Fibroblast of lung (primary cell): ENCODE measurements around the gene NBEA. TPM values are rescaled to one million over a fixed set of nuclear protein-coding genes. Genes with fewer than 3 reads are reported as not detected.

ENCODE experiments used
- DNase-seq, 2 donors: peaks; one replicate each; pipeline versions ENCODE4 v3.0.0 to v3.0.0-alpha.2; 2010; ENCODE audit warnings: low read depth in 2 of 2
- H2AFZ ChIP-seq: 2 replicates; pipeline ENCODE4 v1.5.1; 2012; ENCODE audit warnings: low read length, control low read depth, inconsistent platforms
- H3K27ac ChIP-seq: 2 replicates; pipeline ENCODE4 v1.5.1; 2011; ENCODE audit warnings: low read length, control low read depth; ENCODE audit not compliant: insufficient read depth
- H3K27me3 ChIP-seq: 2 replicates; pipeline ENCODE4 v1.5.1; 2011; ENCODE audit warnings: mild to moderate bottlenecking, low read length; ENCODE audit not compliant: control insufficient read depth, insufficient read depth
- H3K36me3 ChIP-seq: 2 replicates; pipeline ENCODE4 v1.5.1; 2011; ENCODE audit warnings: low read length; ENCODE audit not compliant: control insufficient read depth, insufficient read depth
- H3K4me1 ChIP-seq: 2 replicates; pipeline ENCODE4 v1.5.1; 2011; ENCODE audit warnings: low read length; ENCODE audit not compliant: control insufficient read depth, insufficient read depth; ENCODE audit errors: extremely low read depth
- H3K4me2 ChIP-seq: 2 replicates; pipeline ENCODE4 v1.5.1; 2011; ENCODE audit warnings: low read length, control low read depth; ENCODE audit not compliant: insufficient read depth; ENCODE audit errors: extremely low read depth
- H3K4me3 ChIP-seq, 4 experiments: fragments of 200-600 bp in 1 of 4; sonication (generic) in 1 of 4; replicated peaks in 1 of 4; 2 replicates each; pipeline ENCODE4 v1.5.1; 2011 to 2016; ENCODE audit warnings: low read length in 4 of 4, low read depth in 3 of 4, mild to moderate bottlenecking in 3 of 4, control low read depth in 2 of 4, inconsistent platforms in 1 of 4, mixed read lengths in 1 of 4; ENCODE audit not compliant: insufficient read depth in 1 of 4; ENCODE audit errors: control extremely low read depth in 1 of 4
- H3K79me2 ChIP-seq: 2 replicates; pipeline ENCODE4 v1.5.1; 2012; ENCODE audit warnings: mild to moderate bottlenecking, low read length, inconsistent platforms; ENCODE audit not compliant: control insufficient read depth, insufficient read depth
- H3K9ac ChIP-seq: 2 replicates; pipeline ENCODE4 v1.5.1; 2011; ENCODE audit warnings: mild to moderate bottlenecking, low read length, control low read depth; ENCODE audit not compliant: insufficient read depth
- H3K9me3 ChIP-seq: 2 replicates; pipeline ENCODE4 v1.5.1; 2012; ENCODE audit warnings: low read depth, low read length; ENCODE audit not compliant: control insufficient read depth, insufficient read depth
- H4K20me1 ChIP-seq: 2 replicates; pipeline ENCODE4 v1.5.1; 2011; ENCODE audit warnings: low read length; ENCODE audit not compliant: control insufficient read depth, insufficient read depth; ENCODE audit errors: extremely low read depth
- EZH2 ChIP-seq: IDR thresholded peaks from 2 replicates; pipeline ENCODE4 v1.5.1; 2012; ENCODE audit warnings: low read length, control low read depth, mild to moderate bottlenecking; ENCODE audit errors: missing control alignments
- polyA plus RNA-seq, 2 donors: library from polyadenylated mRNA; depleted of rRNA in 1 of 2; stranded (reverse) in 1 of 2; unstranded in 1 of 2; fragments of >200 nt; gene quantifications; 2 replicates each; pipeline ENCODE4 v1.2.1, GENCODE V29; 2011 to 2012; ENCODE audit warnings: missing spikeins in 1 of 2
- total RNA-seq: library from RNA; depleted of rRNA; stranded (reverse); fragments of >200 nt; gene quantifications from 2 replicates; pipeline ENCODE4 v1.2.1, GENCODE V29; 2014
- TF ChIP-seq, protein P1 (sequence below), 2 donors: IDR thresholded peaks in 1 of 2; conservative IDR thresholded peaks in 1 of 2; 1 replicate in 1 of 2; 2 replicates in 1 of 2; pipeline ENCODE4 v1.5.1; 2011 to 2012; ENCODE audit warnings: low read length in 2 of 2, control low read depth in 1 of 2, inconsistent platforms in 1 of 2, low read depth in 1 of 2, mild to moderate bottlenecking in 1 of 2

Gene NBEA
- total and polyA plus RNA-seq, 2 donors (not counting 1 experiment from before 2014, with no cell fraction given) = 3.6 to 7.8 TPM

DNA sequence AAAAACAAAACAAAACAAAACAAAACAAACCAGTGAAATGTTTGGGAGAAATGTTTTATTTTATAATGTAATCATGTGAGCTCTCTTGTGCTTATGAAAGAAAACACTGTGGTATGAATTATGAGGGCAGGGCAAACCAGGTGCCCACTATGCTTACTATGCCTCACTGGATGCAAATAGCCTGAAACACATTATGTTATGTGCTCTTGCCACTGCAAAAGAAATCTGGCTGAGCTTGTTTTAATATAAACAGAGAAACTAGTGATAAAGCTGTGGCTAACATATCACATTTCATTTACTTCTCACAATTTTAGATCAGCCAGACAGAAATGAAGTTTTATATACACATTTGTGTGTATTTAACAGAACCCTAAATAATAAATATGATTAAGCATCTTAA, 8.7 kb upstream of the NBEA start:
- Histone ChIP-seq H3K9me3 (no peaks in the 10 kb centered on the region), H3K4me3 (no peak overlapping the region), H3K27me3 (no peaks in the 10 kb centered on the region), H4K20me1 (no peaks in the 10 kb centered on the region), H3K4me1 (no peaks in the 10 kb centered on the region), H3K9ac (no peak overlapping the region), H3K36me3 (no peaks in the 10 kb centered on the region), H3K27ac (no peak overlapping the region), H3K79me2 (no peaks in the 10 kb centered on the region), H3K4me2 (no peak overlapping the region), H2AFZ (no peak overlapping the region)
- no peak for TF ChIP-seq EZH2
- TF ChIP-seq, protein P1, sequence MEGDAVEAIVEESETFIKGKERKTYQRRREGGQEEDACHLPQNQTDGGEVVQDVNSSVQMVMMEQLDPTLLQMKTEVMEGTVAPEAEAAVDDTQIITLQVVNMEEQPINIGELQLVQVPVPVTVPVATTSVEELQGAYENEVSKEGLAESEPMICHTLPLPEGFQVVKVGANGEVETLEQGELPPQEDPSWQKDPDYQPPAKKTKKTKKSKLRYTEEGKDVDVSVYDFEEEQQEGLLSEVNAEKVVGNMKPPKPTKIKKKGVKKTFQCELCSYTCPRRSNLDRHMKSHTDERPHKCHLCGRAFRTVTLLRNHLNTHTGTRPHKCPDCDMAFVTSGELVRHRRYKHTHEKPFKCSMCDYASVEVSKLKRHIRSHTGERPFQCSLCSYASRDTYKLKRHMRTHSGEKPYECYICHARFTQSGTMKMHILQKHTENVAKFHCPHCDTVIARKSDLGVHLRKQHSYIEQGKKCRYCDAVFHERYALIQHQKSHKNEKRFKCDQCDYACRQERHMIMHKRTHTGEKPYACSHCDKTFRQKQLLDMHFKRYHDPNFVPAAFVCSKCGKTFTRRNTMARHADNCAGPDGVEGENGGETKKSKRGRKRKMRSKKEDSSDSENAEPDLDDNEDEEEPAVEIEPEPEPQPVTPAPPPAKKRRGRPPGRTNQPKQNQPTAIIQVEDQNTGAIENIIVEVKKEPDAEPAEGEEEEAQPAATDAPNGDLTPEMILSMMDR (conservative IDR thresholded peaks at IDR 0.05 in 1 of 2, IDR thresholded peaks at IDR 0.05 in 1 of 2; ENCODE audit: low read depth in 1 of 2, low read length in 2 of 2) = no peak
- DNase-seq = no peak

DNA sequence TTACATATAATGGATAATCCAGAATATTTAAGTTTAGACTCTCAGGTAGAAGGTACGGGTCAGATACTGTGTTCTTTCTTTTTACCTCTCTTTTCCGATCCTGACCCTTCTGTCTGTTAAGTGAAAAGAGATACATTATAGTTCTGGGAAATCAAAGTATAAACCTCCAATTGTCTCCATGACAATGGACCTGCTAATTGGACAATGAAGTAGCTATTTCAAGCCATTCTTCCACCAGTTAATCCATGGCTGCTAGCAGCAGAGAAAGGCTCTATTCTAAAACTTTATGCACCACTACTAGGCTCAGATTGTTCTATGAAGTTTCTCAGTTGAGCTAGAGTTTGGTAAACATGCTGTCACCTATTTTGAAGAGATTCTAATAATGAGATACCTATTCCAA, 8.3 kb upstream of the NBEA start:
- Histone ChIP-seq H3K4me3 (no peak overlapping the region), H3K27ac (no peak overlapping the region), H3K9ac (no peak overlapping the region), H3K4me1 (no peaks in the 10 kb centered on the region), H3K9me3 (no peaks in the 10 kb centered on the region), H3K79me2 (no peaks in the 10 kb centered on the region), H3K4me2 (no peak overlapping the region), H2AFZ (no peak overlapping the region), H4K20me1 (no peaks in the 10 kb centered on the region), H3K27me3 (no peaks in the 10 kb centered on the region), H3K36me3 (no peaks in the 10 kb centered on the region)
- DNase-seq = no peak
- TF ChIP-seq, protein P1 (conservative IDR thresholded peaks at IDR 0.05 in 1 of 2, IDR thresholded peaks at IDR 0.05 in 1 of 2; ENCODE audit: low read depth in 1 of 2, low read length in 2 of 2) = no peak
- no peak for TF ChIP-seq EZH2

DNA sequence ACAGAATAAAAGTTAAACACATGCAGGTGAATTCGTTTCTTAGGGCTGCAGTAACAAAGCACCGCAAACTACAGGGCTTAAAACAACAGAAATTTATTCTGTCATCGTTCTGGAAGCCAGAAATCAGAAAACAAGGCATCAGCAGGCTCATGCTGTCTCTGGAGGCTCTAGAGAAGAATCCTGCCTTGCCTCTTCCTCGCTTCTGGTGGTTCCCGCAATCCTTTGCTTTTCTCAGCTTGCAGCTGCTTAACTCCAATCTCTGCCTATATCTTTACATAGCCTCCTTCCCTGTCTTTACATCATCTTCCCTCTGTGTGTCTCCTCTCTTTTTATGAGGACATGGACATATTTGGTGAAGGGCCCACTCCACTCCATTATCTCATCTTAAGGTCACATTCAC, 6.2 kb upstream of the NBEA start:
- no peak for TF ChIP-seq EZH2

More for the DNA sequence above, 6.2 kb upstream of the NBEA start:
- H4K20me1 ChIP-seq = no peaks in the 10 kb centered on the region
- DNase-seq = no peak
- no peaks in the 10 kb centered on the region for H3K4me1 ChIP-seq
- no peaks in the 10 kb centered on the region for H3K9me3 ChIP-seq
- no peaks in the 10 kb centered on the region for H3K27me3 ChIP-seq
- H3K79me2 ChIP-seq = no peaks in the 10 kb centered on the region
- no peak overlapping the region for H3K9ac ChIP-seq
- no peak overlapping the region for H3K4me3 ChIP-seq
- H3K36me3 ChIP-seq = no peaks in the 10 kb centered on the region
- H3K4me2 ChIP-seq = no peak overlapping the region
- no peak overlapping the region for H2AFZ ChIP-seq
- H3K27ac ChIP-seq = no peak overlapping the region
